ENCODE results near the gene GDE1. TPM values are rescaled to one million over a fixed set of nuclear protein-coding genes. Genes with fewer than 3 reads are reported as not detected.

GDE1 gene
- total RNA-seq, 1 donor from 2014 or later = 33.4 TPM

Other genes starting within 250 kb of the GDE1 start
- gene CLEC19A, start 236.4 kb downstream of the GDE1 start, total RNA-seq = not detected
- not detected for gene TMC5, start 104.2 kb downstream of the GDE1 start, total RNA-seq
- gene CCP110, start 1.8 kb upstream of the GDE1 start, total RNA-seq = 11.5 TPM
- gene VPS35L, start 33.6 kb upstream of the GDE1 start, total RNA-seq = 38.1 TPM
- 11.5 TPM for gene KNOP1, start 196.1 kb upstream of the GDE1 start, total RNA-seq
- gene IQCK, start 196.2 kb upstream of the GDE1 start, total RNA-seq = 10.4 TPM